Measurements from ENCODE around the gene NHERF1.
A peak's percentile ranks its signal among the peaks of the same experiment; 100 is the strongest.

Gene NHERF1

GRCh38 chr17:74769856-74770497 is 21.5 kb downstream of the NHERF1 start:
- no peak for DNase-seq

GRCh38 chr17:74770498-74771318 is 22.3 kb downstream of the NHERF1 start:
- DNase-seq: no peak

GRCh38 chr17:74771319-74771914 is 23.0 kb downstream of the NHERF1 start:
- no peak for DNase-seq

GRCh38 chr17:74772053-74772452 is 23.6 kb downstream of the NHERF1 start:
- DNase-seq: no peak

- DNase-seq: no peak
Observed at GRCh38 chr17:74773414-74773813, 25.0 kb downstream of the NHERF1 start.

GRCh38 chr17:74773871-74774286 is 25.5 kb downstream of the NHERF1 start:
- DNase-seq: no peak

- DNase-seq: no peak
Observed at GRCh38 chr17:74775409-74776043, 27.1 kb downstream of the NHERF1 start.

- DNase-seq: peak; percentile 97
Observed at GRCh38 chr17:74776044-74776962, 27.9 kb downstream of the NHERF1 start, which contains the start of gene NAT9. Gene NAT9 (minus strand): TSS chr17:74776345. CDS start chr17:74775698, 647 bp downstream.

- DNase-seq: no peak
Observed at GRCh38 chr17:74776990-74777389, 28.6 kb downstream of the NHERF1 start.

GRCh38 chr17:74777901-74778515 is 29.6 kb downstream of the NHERF1 start:
- DNase-seq: no peak

- DNase-seq: no peak
Observed at GRCh38 chr17:74778960-74779359, 30.5 kb downstream of the NHERF1 start.

GRCh38 chr17:74779501-74779900 is 31.1 kb downstream of the NHERF1 start:
- DNase-seq: no peak

GRCh38 chr17:74779948-74780400 is 31.5 kb downstream of the NHERF1 start:
- DNase-seq: no peak

GRCh38 chr17:74780443-74781238 is 32.2 kb downstream of the NHERF1 start:
- DNase-seq: no peak

GRCh38 chr17:74782571-74782970 is 34.1 kb downstream of the NHERF1 start:
- no peak for DNase-seq

GRCh38 chr17:74784125-74784810 is 35.8 kb downstream of the NHERF1 start:
- DNase-seq: no peak

- no peak for DNase-seq
Observed at GRCh38 chr17:74785096-74785980, 36.9 kb downstream of the NHERF1 start.

- DNase-seq: no peak
Observed at GRCh38 chr17:74785981-74786360, 37.5 kb downstream of the NHERF1 start.

- no peak for DNase-seq
Observed at GRCh38 chr17:74786431-74787055, 38.1 kb downstream of the NHERF1 start.

Data from COR-L47 (cell line).